GM12875 (cell line): ENCODE results near the gene DTNBP1.

ENCODE experiments used
- H3K4me3 ChIP-seq: one replicate; pipeline ENCODE4 v1.5.1; 2011; ENCODE audit warnings: low read depth, low read length, control low read depth
- CTCF ChIP-seq: IDR thresholded peaks from 2 replicates; pipeline ENCODE4 v1.5.1; 2011; ENCODE audit warnings: low read depth, mild to moderate bottlenecking, control low read depth, inconsistent platforms, low read length, moderate library complexity, borderline replicate concordance; ENCODE audit not compliant: insufficient read depth

DTNBP1 gene

GRCh38 chr6:15596186-15596896 lies 66.5 kb downstream of the DTNBP1 start:
- TF ChIP-seq CTCF, result no peak
- H3K4me3 ChIP-seq, result no peak overlapping the region

GRCh38 chr6:15595461-15596173 lies 67.2 kb downstream of the DTNBP1 start:
- no peak for TF ChIP-seq CTCF
- no peak overlapping the region for H3K4me3 ChIP-seq

GRCh38 chr6:15594512-15595259 lies 68.1 kb downstream of the DTNBP1 start:
- H3K4me3 ChIP-seq, result no peak overlapping the region
- TF ChIP-seq CTCF, result no peak

GRCh38 chr6:15593798-15594197 lies 69.0 kb downstream of the DTNBP1 start:
- no peak overlapping the region for H3K4me3 ChIP-seq
- no peak for TF ChIP-seq CTCF

- TF ChIP-seq CTCF, result no peak
Measured at GRCh38 chr6:15592610-15593009, 70.2 kb downstream of the DTNBP1 start.

GRCh38 chr6:15588971-15589634 lies 73.7 kb downstream of the DTNBP1 start:
- H3K4me3 ChIP-seq, result no peak overlapping the region
- no peak for TF ChIP-seq CTCF

More at GRCh38 chr6:15592610-15593009, 70.2 kb downstream of the DTNBP1 start:
- no peak overlapping the region for H3K4me3 ChIP-seq
